ENCODE results near the gene RAI14. TPM values are rescaled to one million over a fixed set of nuclear protein-coding genes. Genes with fewer than 3 reads are reported as not detected.
A peak's percentile ranks its signal among the peaks of the same experiment; 100 is the strongest.

Gene RAI14
- total RNA-seq, 2 donors from 2014 or later, result 70.7 to 80.1 TPM

DNA sequence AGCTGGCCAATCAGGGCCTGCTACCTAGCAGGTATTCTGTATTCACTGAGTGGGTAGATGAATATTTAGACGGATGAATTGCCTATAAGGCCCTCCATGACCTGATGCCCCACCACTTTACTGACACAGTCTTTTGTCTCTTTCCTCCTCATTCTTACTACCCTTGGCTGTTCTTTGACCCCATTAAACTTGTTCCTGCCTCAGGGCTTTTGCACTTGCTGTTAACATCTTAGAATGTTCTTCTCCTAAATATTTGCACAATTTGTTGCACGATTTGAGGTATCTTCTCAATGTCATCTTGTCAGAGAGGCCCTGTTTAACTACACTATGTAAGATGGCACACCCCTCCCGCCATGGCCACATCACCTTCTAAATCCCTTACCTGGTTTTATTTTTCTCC lies 179.5 kb downstream of the RAI14 start:
- no peak for DNase-seq (ENCODE audit: low spot score)
- no peak for ATAC-seq (ENCODE audit: insufficient number of reproducible peaks, low FRiP score, low read depth)
- TF ChIP-seq, protein P1, sequence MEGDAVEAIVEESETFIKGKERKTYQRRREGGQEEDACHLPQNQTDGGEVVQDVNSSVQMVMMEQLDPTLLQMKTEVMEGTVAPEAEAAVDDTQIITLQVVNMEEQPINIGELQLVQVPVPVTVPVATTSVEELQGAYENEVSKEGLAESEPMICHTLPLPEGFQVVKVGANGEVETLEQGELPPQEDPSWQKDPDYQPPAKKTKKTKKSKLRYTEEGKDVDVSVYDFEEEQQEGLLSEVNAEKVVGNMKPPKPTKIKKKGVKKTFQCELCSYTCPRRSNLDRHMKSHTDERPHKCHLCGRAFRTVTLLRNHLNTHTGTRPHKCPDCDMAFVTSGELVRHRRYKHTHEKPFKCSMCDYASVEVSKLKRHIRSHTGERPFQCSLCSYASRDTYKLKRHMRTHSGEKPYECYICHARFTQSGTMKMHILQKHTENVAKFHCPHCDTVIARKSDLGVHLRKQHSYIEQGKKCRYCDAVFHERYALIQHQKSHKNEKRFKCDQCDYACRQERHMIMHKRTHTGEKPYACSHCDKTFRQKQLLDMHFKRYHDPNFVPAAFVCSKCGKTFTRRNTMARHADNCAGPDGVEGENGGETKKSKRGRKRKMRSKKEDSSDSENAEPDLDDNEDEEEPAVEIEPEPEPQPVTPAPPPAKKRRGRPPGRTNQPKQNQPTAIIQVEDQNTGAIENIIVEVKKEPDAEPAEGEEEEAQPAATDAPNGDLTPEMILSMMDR (IDR thresholded peaks at IDR 0.05), result no peak
- no peaks in the 10 kb centered on the region for H3K27me3 ChIP-seq (replicated peaks; ENCODE audit: insufficient read depth)
- no peaks in the 10 kb centered on the region for H3K9me3 ChIP-seq
- H3K4me3 ChIP-seq, result no peak overlapping the region
- H3K4me1 ChIP-seq (ENCODE audit: control insufficient read depth in 1 of 2, low read depth in 2 of 2), result peaks cover 14 to 42% of the 10 kb centered on the region in 2 donors
- H3K36me3 ChIP-seq, result no peaks in the 10 kb centered on the region
- no peak overlapping the region for H3K27ac ChIP-seq

DNA sequence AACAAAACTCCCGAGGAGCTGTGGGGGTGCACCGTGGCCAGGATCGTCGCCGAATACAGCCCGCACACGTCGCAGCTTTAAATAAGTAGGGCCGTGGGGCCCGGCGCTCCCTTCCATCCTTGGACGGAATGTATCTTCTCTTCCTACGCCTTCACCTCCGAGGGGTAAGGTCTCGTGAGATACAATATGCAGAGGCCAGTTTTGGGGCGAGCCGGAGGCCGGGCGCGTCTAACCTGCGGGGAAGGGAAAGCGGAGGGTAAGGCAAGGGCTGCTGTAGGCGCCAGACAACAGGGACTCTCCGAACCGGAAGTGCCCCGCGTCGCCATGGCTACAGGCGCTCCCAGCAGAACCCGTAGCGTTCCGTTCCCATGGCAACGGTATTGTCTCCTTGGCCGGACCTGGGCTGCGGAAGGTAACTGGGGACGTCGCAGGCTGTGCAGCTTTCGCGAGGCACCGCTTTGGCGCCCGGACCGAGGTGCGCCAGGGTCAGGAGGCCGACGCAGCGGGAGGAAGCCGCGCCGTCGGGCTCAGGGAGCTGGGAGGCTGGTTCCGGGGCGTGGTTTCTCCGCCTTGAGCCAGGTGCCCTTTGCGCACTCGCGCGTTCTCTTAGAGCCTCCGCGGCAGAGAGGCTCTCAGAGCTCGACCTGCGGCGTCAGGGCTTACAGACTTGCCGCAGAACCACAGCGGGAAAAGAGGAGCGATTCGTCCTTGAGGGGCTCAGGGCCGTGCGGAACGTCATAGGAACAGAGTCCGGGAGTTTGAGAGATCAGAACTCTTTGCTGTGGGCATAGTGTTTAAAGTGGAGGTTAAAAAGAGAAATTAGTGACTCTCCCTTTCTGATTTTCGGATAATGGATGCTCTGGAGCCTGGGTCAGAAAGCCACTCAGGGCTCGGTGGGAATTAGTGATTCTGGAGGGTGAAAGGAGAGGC lies 182.9 kb downstream of the RAI14 start, which contains the start of gene TTC23L:
TTC23L (plus strand) TSS at position 380 of the 930 bp plus-strand sequence. CDS start 1,508 bp downstream, outside the sequence.
- Histone ChIP-seq H3K9me3 (no peaks in the 10 kb centered on the region), H3K4me1 (ENCODE audit: control insufficient read depth in 1 of 2, low read depth in 2 of 2) (peaks cover 4 to 15% of the 10 kb centered on the region in 2 donors), H3K27me3 (replicated peaks; ENCODE audit: insufficient read depth) (no peaks in the 10 kb centered on the region), H3K36me3 (no peaks in the 10 kb centered on the region), H3K27ac (peak within 1 kb of the TSS; percentile 37 to 69), H3K4me3 (peak within 1 kb of the TSS; percentile 85)
- TF ChIP-seq, protein P1 (IDR thresholded peaks at IDR 0.05), result no peak
- DNase-seq (ENCODE audit: low spot score) (peak; percentile 74), ATAC-seq (ENCODE audit: insufficient number of reproducible peaks, low FRiP score, low read depth) (peak; percentile 76)

DNA sequence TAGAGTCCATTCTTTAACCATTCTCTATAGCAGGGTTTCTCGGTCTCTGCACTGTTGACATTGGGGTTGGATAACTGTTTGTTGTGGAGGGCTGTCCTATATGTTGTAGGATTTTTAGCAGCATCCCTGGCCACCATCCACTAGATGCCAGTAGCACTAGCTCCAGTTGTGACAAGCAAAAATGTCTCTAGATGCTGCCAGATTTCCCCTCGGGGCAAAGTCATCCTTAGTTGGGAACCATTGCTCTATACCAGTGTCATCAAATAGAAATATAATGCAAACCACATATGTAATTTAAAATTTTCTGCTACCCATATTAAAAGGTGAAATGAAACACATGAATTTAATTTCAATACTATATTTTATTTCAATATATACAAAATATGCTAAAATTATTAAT lies 185.7 kb downstream of the RAI14 start:
- Histone ChIP-seq H3K27me3 (replicated peaks; ENCODE audit: insufficient read depth) (no peaks in the 10 kb centered on the region), H3K4me3 (no peak overlapping the region), H3K27ac (no peak overlapping the region), H3K4me1 (ENCODE audit: control insufficient read depth in 1 of 2, low read depth in 2 of 2) (peaks cover 4 to 15% of the 10 kb centered on the region in 2 donors), H3K36me3 (no peaks in the 10 kb centered on the region), H3K9me3 (no peaks in the 10 kb centered on the region)
- DNase-seq (ENCODE audit: low spot score) (no peak), ATAC-seq (ENCODE audit: insufficient number of reproducible peaks, low FRiP score, low read depth) (no peak)
- TF ChIP-seq, protein P1 (IDR thresholded peaks at IDR 0.05), result no peak

DNA sequence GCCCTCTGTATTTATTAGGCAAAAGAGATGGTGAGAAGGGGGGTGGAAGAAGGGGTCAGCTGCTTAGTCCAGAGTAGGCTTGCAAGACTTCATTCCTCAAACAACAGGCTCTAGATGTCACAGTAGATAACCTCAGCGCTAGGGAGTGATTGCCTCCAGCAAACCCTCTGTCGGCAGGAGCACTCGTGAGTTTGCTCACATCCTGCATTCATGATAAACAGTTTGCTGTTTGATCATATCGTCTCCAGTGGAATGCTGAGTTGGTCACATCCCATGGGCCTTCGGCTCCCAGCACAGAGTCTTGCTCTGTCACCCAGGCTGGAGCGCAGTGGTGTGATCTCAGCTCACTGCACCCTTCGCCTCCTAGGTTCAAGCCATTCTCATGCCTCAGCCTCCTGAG lies 186.4 kb downstream of the RAI14 start:
- no peaks in the 10 kb centered on the region for H3K27me3 ChIP-seq (replicated peaks; ENCODE audit: insufficient read depth)
- ATAC-seq (ENCODE audit: insufficient number of reproducible peaks, low FRiP score, low read depth) (no peak), DNase-seq (ENCODE audit: low spot score) (no peak)
- TF ChIP-seq, protein P1 (IDR thresholded peaks at IDR 0.05), result no peak
- H3K36me3 ChIP-seq, result no peaks in the 10 kb centered on the region
- H3K27ac ChIP-seq, result no peak overlapping the region
- no peaks in the 10 kb centered on the region for H3K9me3 ChIP-seq
- no peak overlapping the region for H3K4me3 ChIP-seq
- H3K4me1 ChIP-seq (ENCODE audit: control insufficient read depth in 1 of 2, low read depth in 2 of 2), result peaks cover 4 to 15% of the 10 kb centered on the region in 2 donors

DNA sequence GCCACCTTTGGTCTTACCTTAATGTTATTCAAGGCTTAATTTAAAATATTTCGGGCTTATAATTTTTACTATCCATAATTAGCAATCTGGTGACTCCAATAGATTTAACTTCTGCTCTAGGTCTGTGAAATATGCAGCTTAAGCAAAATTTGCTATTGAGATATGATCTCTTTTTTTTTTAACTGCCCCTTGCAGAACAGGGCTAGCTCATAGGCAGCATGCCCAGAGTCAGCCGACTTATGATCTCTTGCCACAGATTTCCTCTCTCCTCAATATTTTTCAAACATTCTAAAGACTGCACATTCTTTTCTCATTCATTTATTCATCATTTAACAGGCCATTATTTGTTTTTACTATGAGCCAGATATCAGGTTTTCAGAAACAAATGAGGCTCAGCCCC lies 187.4 kb downstream of the RAI14 start:
- no peak overlapping the region for H3K4me3 ChIP-seq
- DNase-seq (ENCODE audit: low spot score) (no peak), ATAC-seq (ENCODE audit: insufficient number of reproducible peaks, low FRiP score, low read depth) (no peak)
- H3K36me3 ChIP-seq, result no peaks in the 10 kb centered on the region
- no peaks in the 10 kb centered on the region for H3K27me3 ChIP-seq (replicated peaks; ENCODE audit: insufficient read depth)
- TF ChIP-seq, protein P1 (IDR thresholded peaks at IDR 0.05), result no peak
- no peaks in the 10 kb centered on the region for H3K9me3 ChIP-seq
- peaks cover 4 to 9% of the 10 kb centered on the region in 2 donors for H3K4me1 ChIP-seq (ENCODE audit: control insufficient read depth in 1 of 2, low read depth in 2 of 2)
- no peak overlapping the region for H3K27ac ChIP-seq
